Astrocyte (in vitro differentiated cells and primary cell): ENCODE data around the gene TAP1. TPM values are rescaled to one million over a fixed set of nuclear protein-coding genes. Genes with fewer than 3 reads are reported as not detected.
"Not testable (repeated sequence)": the region's sequence is repeated elsewhere in the genome, so short reads cannot be mapped to it uniquely, and the experiment has no call there.

Experiments used
- DNase-seq: peaks from one replicate; pipeline ENCODE4 v3.0.0-alpha.2; 2010; ENCODE audit warnings: low read depth
- FAIRE-seq: peaks from 2 replicates; lab custom pipeline; 2011; peaks lifted over from hg19 to GRCh38; lab: Jason Lieb, UNC
- H2AFZ ChIP-seq: 2 replicates; pipeline ENCODE4 v1.6.0; 2012; ENCODE audit warnings: low read depth, low read length, inconsistent platforms
- H3K27ac ChIP-seq: 2 replicates; pipeline ENCODE4 v1.5.1; 2011; ENCODE audit warnings: low read depth, low read length, inconsistent platforms
- H3K27me3 ChIP-seq: 2 replicates; pipeline ENCODE4 v1.6.0; 2011; ENCODE audit warnings: low read length, inconsistent platforms; ENCODE audit not compliant: insufficient read depth
- H3K36me3 ChIP-seq: 2 replicates; pipeline ENCODE4 v1.5.1; 2011; ENCODE audit warnings: low read length, inconsistent platforms; ENCODE audit not compliant: insufficient read depth
- H3K4me1 ChIP-seq: 2 replicates; pipeline ENCODE4 v1.5.1; 2011; ENCODE audit warnings: low read length, inconsistent platforms; ENCODE audit not compliant: insufficient read depth
- H3K4me2 ChIP-seq: 2 replicates; pipeline ENCODE4 v1.6.0; 2012; ENCODE audit warnings: low read length, inconsistent platforms
- H3K4me3 ChIP-seq: 2 replicates; pipeline ENCODE4 v1.5.1; 2011; ENCODE audit warnings: low read depth, mild to moderate bottlenecking, low read length, inconsistent platforms; ENCODE audit not compliant: insufficient read depth
- H3K79me2 ChIP-seq: 2 replicates; pipeline ENCODE4 v1.6.0; 2012; ENCODE audit warnings: mild to moderate bottlenecking, low read length, inconsistent platforms; ENCODE audit not compliant: insufficient read depth
- H3K9ac ChIP-seq: 2 replicates; pipeline ENCODE4 v1.6.0; 2012; ENCODE audit warnings: mild to moderate bottlenecking, low read length, inconsistent platforms
- H3K9me3 ChIP-seq: 2 replicates; pipeline ENCODE4 v1.5.1; 2012; ENCODE audit warnings: low read depth, mild to moderate bottlenecking, low read length, inconsistent platforms; ENCODE audit not compliant: insufficient read depth
- H4K20me1 ChIP-seq: 2 replicates; pipeline ENCODE4 v1.6.0; 2012; ENCODE audit warnings: low read length, inconsistent platforms; ENCODE audit not compliant: insufficient read depth
- H3K27ac Mint-ChIP-seq: one replicate; pipeline ENCODE4 v1.8.0; 2021; ENCODE audit warnings: mild to moderate bottlenecking, mixed read lengths; ENCODE audit not compliant: unreplicated experiment
- H3K27me3 Mint-ChIP-seq: one replicate; pipeline ENCODE4 v1.8.0; 2021; ENCODE audit warnings: low read depth, mixed read lengths; ENCODE audit not compliant: unreplicated experiment
- H3K36me3 Mint-ChIP-seq: one replicate; pipeline ENCODE4 v1.8.0; 2021; ENCODE audit warnings: low read depth, mixed read lengths; ENCODE audit not compliant: unreplicated experiment
- H3K4me1 Mint-ChIP-seq: one replicate; pipeline ENCODE4 v1.8.0; 2021; ENCODE audit warnings: low read depth, mixed read lengths; ENCODE audit not compliant: unreplicated experiment
- H3K4me3 Mint-ChIP-seq: one replicate; pipeline ENCODE4 v1.8.0; 2021; ENCODE audit warnings: mild to moderate bottlenecking, moderate library complexity, mixed read lengths; ENCODE audit not compliant: unreplicated experiment
- H3K9me3 Mint-ChIP-seq: one replicate; pipeline ENCODE4 v1.8.0; 2021; ENCODE audit warnings: mild to moderate bottlenecking, mixed read lengths; ENCODE audit not compliant: unreplicated experiment
- EZH2 ChIP-seq: IDR thresholded peaks from 2 replicates; pipeline ENCODE4 v1.6.1; 2012; ENCODE audit warnings: mild to moderate bottlenecking, low read length, inconsistent platforms; ENCODE audit not compliant: insufficient read depth
- total RNA-seq: library from RNA; stranded (reverse); gene quantifications from 2 replicates; pipeline ENCODE4 v1.2.1, GENCODE V29; 2021
- TF ChIP-seq, protein P1 (sequence below): IDR thresholded peaks from 2 replicates; pipeline ENCODE4 v1.5.1; 2011; ENCODE audit warnings: low read depth, mild to moderate bottlenecking, inconsistent platforms, low read length, moderate library complexity; ENCODE audit not compliant: insufficient read depth

Gene TAP1
- total RNA-seq, 1 donor from 2014 or later: 135 TPM

DNA sequence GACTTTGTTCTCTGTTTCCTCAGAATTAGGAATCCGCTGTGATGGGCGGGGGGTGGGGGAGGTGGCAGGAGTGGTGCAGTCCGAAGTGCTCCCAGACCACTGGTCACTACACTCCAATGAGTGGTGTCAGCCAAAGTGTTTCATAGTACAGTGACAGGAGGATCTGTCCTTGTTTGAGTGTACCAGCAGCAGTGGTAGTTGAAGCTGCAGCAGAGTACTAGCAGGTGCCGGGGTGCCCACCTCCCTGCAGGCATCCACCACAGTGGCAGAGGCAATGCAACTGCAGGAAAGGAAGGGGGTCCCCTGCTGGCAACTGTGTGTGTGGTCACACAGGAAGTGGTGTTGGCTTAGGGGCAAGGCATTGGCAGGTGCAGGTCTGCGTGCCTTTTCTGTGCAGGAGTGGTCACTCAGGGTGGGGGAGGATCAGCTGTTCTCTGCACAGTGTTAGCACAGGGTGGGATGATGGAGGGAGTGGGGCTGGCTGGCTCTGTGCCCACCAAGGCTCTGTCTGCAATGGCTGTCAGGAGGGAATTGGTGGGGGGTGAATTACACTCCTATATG is 46.4 kb downstream of the TAP1 start:
- H3K27ac ChIP-seq: no peak overlapping the region
- H2AFZ ChIP-seq: no peak overlapping the region
- no peak for FAIRE-seq
- no peaks in the 10 kb centered on the region for H3K9me3 ChIP-seq
- H4K20me1 ChIP-seq: no peaks in the 10 kb centered on the region
- H3K4me2 ChIP-seq: no peak overlapping the region
- no peaks in the 10 kb centered on the region for H3K36me3 ChIP-seq
- no peak overlapping the region for H3K4me3 ChIP-seq
- Mint-ChIP-seq H3K4me1 (peaks cover 7% of the 10 kb centered on the region), H3K9me3 (peaks cover 6% of the 10 kb centered on the region), H3K27me3 (peaks cover 15% of the 10 kb centered on the region), H3K36me3 (peaks cover 2% of the 10 kb centered on the region), H3K4me3 (no peak overlapping the region), H3K27ac (no peak overlapping the region)
- H3K79me2 ChIP-seq: no peaks in the 10 kb centered on the region
- H3K9ac ChIP-seq: no peak overlapping the region
- no peaks in the 10 kb centered on the region for H3K4me1 ChIP-seq
- DNase-seq: no peak
- H3K27me3 ChIP-seq: peaks cover 3% of the 10 kb centered on the region
- TF ChIP-seq EZH2: no peak
- TF ChIP-seq, protein P1, sequence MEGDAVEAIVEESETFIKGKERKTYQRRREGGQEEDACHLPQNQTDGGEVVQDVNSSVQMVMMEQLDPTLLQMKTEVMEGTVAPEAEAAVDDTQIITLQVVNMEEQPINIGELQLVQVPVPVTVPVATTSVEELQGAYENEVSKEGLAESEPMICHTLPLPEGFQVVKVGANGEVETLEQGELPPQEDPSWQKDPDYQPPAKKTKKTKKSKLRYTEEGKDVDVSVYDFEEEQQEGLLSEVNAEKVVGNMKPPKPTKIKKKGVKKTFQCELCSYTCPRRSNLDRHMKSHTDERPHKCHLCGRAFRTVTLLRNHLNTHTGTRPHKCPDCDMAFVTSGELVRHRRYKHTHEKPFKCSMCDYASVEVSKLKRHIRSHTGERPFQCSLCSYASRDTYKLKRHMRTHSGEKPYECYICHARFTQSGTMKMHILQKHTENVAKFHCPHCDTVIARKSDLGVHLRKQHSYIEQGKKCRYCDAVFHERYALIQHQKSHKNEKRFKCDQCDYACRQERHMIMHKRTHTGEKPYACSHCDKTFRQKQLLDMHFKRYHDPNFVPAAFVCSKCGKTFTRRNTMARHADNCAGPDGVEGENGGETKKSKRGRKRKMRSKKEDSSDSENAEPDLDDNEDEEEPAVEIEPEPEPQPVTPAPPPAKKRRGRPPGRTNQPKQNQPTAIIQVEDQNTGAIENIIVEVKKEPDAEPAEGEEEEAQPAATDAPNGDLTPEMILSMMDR: no peak

DNA sequence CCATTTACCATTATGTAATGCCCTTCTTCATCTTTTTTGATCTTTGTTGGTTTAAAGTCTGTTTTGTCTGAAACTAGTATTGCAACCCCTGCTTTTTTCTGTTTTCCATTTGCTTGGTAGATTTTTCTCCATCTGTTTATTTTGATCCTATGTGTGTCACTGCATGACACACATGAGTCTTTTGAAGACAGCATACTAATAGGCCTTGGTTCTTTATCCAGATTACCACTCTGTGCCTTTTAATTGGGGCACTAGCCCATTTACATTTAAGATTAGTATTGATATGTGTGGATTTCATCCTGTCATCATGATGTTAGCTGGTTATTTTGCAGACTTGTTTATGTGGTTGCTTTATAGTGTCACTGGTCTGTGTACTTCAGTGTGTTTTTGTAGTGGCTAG is 48.1 kb downstream of the TAP1 start:
- FAIRE-seq, H3K4me1 ChIP-seq, H3K9ac ChIP-seq, H3K4me3 Mint-ChIP-seq, H3K79me2 ChIP-seq, H3K4me1 Mint-ChIP-seq, H3K27ac Mint-ChIP-seq, H3K9me3 Mint-ChIP-seq, H3K4me2 ChIP-seq, H3K27me3 ChIP-seq, H4K20me1 ChIP-seq, H3K36me3 Mint-ChIP-seq, H3K9me3 ChIP-seq, DNase-seq, H3K27ac ChIP-seq, H3K4me3 ChIP-seq, H2AFZ ChIP-seq, H3K36me3 ChIP-seq: not testable (repeated sequence)
- H3K27me3 Mint-ChIP-seq: peaks cover 15% of the 10 kb centered on the region

DNA sequence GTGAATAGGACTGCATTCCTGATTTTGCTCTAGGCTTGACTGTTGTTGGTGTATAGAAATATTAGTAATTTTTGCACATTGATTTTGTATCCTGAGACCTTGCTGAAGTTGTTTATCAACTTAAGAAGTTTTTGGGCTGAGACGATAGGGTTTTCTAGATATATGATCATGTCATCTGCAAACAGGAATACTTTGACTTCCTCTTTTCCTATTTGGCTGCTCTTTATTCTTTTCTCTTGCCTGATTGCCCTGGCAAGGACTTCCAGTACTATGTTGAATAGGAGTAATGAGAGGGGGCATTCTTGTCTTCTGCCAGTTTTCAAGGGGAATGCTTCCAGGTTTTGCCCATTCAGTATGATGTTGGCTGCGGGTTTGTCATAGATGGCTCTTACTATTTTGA is 50.1 kb downstream of the TAP1 start:
- TF ChIP-seq, protein P1: no peak
- TF ChIP-seq EZH2: no peak
- peaks cover 17% of the 10 kb centered on the region for H3K27me3 ChIP-seq
- FAIRE-seq: no peak
- Mint-ChIP-seq H3K36me3 (peaks cover 2% of the 10 kb centered on the region), H3K9me3 (peaks cover 10% of the 10 kb centered on the region), H3K27me3 (peaks cover 15% of the 10 kb centered on the region), H3K27ac (no peak overlapping the region), H3K4me3 (no peak overlapping the region), H3K4me1 (peaks cover 7% of the 10 kb centered on the region)
- H3K4me2 ChIP-seq: no peak overlapping the region
- H3K36me3 ChIP-seq: no peaks in the 10 kb centered on the region
- H3K4me1 ChIP-seq: no peaks in the 10 kb centered on the region
- H3K79me2 ChIP-seq: no peaks in the 10 kb centered on the region
- H3K27ac ChIP-seq: no peak overlapping the region
- no peak overlapping the region for H3K4me3 ChIP-seq
- DNase-seq: no peak
- no peak overlapping the region for H3K9ac ChIP-seq
- no peak overlapping the region for H2AFZ ChIP-seq
- H3K9me3 ChIP-seq: no peaks in the 10 kb centered on the region
- no peaks in the 10 kb centered on the region for H4K20me1 ChIP-seq
